ENCODE data around the gene LACTBL1. TPM values are rescaled to one million over a fixed set of nuclear protein-coding genes. Genes with fewer than 3 reads are reported as not detected.
"Not testable (repeated sequence)": the region's sequence is repeated elsewhere in the genome, so short reads cannot be mapped to it uniquely, and the experiment has no call there.

LACTBL1 gene
- total RNA-seq, 2 experiments from 2014 or later, result not detected

DNA sequence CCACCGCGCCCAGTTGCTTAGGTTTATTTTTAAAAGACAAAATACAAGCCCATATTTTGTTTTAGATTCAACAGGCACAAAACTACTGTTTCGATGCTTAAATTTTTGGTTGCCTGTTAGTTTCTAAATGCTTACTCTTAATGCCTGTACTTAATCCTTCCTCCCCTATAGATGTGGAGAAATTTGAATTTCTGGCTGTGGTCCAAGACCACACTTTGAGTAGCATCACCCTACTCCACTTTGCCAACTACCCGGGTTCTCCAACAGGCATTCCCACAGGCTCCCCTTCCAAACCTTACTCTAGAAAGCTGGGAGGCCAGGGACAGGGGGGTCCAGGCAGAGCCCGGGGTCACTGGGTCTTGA, 20.0 kb downstream of the LACTBL1 start:
- ChIA-PET POLR2A (no interaction called here), CTCF (ENCODE audit: unreplicated experiment) (no interaction called here)
- H3K4me3 ChIP-seq (ENCODE audit: low read depth, low read length, poor library complexity, severe bottlenecking), result no peak overlapping the region
- H3K4me1 ChIP-seq (ENCODE audit: insufficient read depth, low read length, poor library complexity, severe bottlenecking), result no peaks in the 10 kb centered on the region
- H2AFZ ChIP-seq (ENCODE audit: low read length), result no peak overlapping the region
- H3K27ac ChIP-seq (ENCODE audit: low read depth, low read length, poor library complexity, severe bottlenecking), result no peak overlapping the region
- no peaks in the 10 kb centered on the region for H3K36me3 ChIP-seq (ENCODE audit: insufficient read depth, low read length)
- TF ChIP-seq, protein P1, sequence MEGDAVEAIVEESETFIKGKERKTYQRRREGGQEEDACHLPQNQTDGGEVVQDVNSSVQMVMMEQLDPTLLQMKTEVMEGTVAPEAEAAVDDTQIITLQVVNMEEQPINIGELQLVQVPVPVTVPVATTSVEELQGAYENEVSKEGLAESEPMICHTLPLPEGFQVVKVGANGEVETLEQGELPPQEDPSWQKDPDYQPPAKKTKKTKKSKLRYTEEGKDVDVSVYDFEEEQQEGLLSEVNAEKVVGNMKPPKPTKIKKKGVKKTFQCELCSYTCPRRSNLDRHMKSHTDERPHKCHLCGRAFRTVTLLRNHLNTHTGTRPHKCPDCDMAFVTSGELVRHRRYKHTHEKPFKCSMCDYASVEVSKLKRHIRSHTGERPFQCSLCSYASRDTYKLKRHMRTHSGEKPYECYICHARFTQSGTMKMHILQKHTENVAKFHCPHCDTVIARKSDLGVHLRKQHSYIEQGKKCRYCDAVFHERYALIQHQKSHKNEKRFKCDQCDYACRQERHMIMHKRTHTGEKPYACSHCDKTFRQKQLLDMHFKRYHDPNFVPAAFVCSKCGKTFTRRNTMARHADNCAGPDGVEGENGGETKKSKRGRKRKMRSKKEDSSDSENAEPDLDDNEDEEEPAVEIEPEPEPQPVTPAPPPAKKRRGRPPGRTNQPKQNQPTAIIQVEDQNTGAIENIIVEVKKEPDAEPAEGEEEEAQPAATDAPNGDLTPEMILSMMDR (conservative IDR thresholded peaks at IDR 0.05; ENCODE audit: low read length), result no peak
- no peak for TF ChIP-seq EZH2phosphoT487 (IDR thresholded peaks at IDR 0.05; ENCODE audit: borderline replicate concordance, low read depth, low read length)
- H4K20me1 ChIP-seq (ENCODE audit: insufficient read depth, low read length), result no peaks in the 10 kb centered on the region
- no peaks in the 10 kb centered on the region for H3K79me2 ChIP-seq (ENCODE audit: insufficient read depth, low read depth, low read length)
- no peak for DNase-seq (ENCODE audit: low spot score)
- no peak overlapping the region for H3K4me2 ChIP-seq (ENCODE audit: low read length)
- no peaks in the 10 kb centered on the region for H3K9me2 ChIP-seq (ENCODE audit: insufficient read depth, low read length)
- H3K9me3 ChIP-seq (ENCODE audit: low read length), result no peaks in the 10 kb centered on the region
- no TSS peak for BruUV-seq (replicated peaks)
- intact Hi-C loops (cut with micrococcal nuclease; ENCODE audit: unreplicated experiment), result no loop called here

DNA sequence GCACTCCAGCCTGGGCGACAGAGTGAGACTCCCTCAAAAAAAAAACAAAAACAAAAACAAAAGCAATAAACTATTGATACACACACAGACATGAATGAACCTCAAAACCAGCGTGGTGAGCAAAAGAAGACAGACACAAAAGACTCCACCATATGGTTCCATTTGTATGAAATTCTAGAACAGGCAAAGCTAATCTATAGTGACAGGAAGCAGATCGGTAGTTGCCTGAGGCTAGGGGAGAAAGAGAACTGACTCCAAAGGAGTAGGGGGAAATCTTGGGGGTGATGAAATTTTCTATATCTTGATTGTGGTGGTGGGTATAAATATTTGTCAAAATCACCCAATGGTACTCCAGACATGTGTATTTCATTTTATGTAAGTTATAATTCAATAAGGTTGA, 20.9 kb downstream of the LACTBL1 start:
- no peak overlapping the region for H3K4me3 ChIP-seq (ENCODE audit: low read depth, low read length, poor library complexity, severe bottlenecking)
- H3K4me1 ChIP-seq (ENCODE audit: insufficient read depth, low read length, poor library complexity, severe bottlenecking), result no peaks in the 10 kb centered on the region
- H3K4me2 ChIP-seq (ENCODE audit: low read length), result no peak overlapping the region
- no TSS peak for BruUV-seq (replicated peaks)
- TF ChIP-seq, protein P1 (conservative IDR thresholded peaks at IDR 0.05; ENCODE audit: low read length), result no peak
- TF ChIP-seq EZH2phosphoT487 (IDR thresholded peaks at IDR 0.05; ENCODE audit: borderline replicate concordance, low read depth, low read length), result no peak
- H3K9me2 ChIP-seq (ENCODE audit: insufficient read depth, low read length), result no peaks in the 10 kb centered on the region
- H4K20me1 ChIP-seq (ENCODE audit: insufficient read depth, low read length), result no peaks in the 10 kb centered on the region
- no peak overlapping the region for H2AFZ ChIP-seq (ENCODE audit: low read length)
- no peaks in the 10 kb centered on the region for H3K9me3 ChIP-seq (ENCODE audit: low read length)
- intact Hi-C loops (cut with micrococcal nuclease; ENCODE audit: unreplicated experiment), result no loop called here
- no peak for DNase-seq (ENCODE audit: low spot score)
- ChIA-PET CTCF (ENCODE audit: unreplicated experiment) (no interaction called here), POLR2A (no interaction called here)
- no peaks in the 10 kb centered on the region for H3K36me3 ChIP-seq (ENCODE audit: insufficient read depth, low read length)
- H3K79me2 ChIP-seq (ENCODE audit: insufficient read depth, low read depth, low read length), result no peaks in the 10 kb centered on the region
- H3K27ac ChIP-seq (ENCODE audit: low read depth, low read length, poor library complexity, severe bottlenecking), result no peak overlapping the region

DNA sequence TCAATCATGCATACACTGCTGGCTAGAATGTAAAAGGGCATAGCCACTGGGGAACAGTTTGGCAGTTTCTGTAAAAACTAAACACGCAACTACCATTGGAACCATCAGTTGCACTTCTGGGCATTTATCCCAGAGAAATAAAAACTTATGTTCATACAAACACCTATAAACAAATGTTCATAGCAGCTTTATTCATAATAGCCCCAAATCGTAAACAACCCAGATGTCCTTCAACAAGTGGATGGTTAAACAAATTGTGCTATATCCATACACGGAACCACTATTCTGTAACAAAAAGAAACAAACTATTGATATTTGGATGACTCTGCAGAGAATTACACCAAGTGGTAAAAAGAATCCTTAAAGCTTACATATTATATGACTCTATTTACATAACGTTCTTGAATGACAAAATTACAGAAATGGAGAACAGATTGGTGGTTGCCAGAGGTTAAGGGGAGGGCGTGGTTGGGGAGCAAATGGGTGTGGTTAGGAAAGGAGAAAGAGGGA, 22.8 kb downstream of the LACTBL1 start:
- TF ChIP-seq, protein P1 (conservative IDR thresholded peaks at IDR 0.05; ENCODE audit: low read length), result no peak
- TF ChIP-seq EZH2phosphoT487 (IDR thresholded peaks at IDR 0.05; ENCODE audit: borderline replicate concordance, low read depth, low read length), result no peak
- no peaks in the 10 kb centered on the region for H3K79me2 ChIP-seq (ENCODE audit: insufficient read depth, low read depth, low read length)
- no peak overlapping the region for H2AFZ ChIP-seq (ENCODE audit: low read length)
- CTCF ChIA-PET (ENCODE audit: unreplicated experiment), result no interaction called here
- no peak overlapping the region for H3K4me3 ChIP-seq (ENCODE audit: low read depth, low read length, poor library complexity, severe bottlenecking)
- H3K4me2 ChIP-seq (ENCODE audit: low read length), result no peak overlapping the region
- no peak overlapping the region for H3K27ac ChIP-seq (ENCODE audit: low read depth, low read length, poor library complexity, severe bottlenecking)
- H3K9me2 ChIP-seq (ENCODE audit: insufficient read depth, low read length), result no peaks in the 10 kb centered on the region
- no peak for DNase-seq (ENCODE audit: low spot score)
- no peaks in the 10 kb centered on the region for H3K36me3 ChIP-seq (ENCODE audit: insufficient read depth, low read length)
- no peaks in the 10 kb centered on the region for H3K9me3 ChIP-seq (ENCODE audit: low read length)
- intact Hi-C loops (cut with micrococcal nuclease; ENCODE audit: unreplicated experiment), result no loop called here
- no TSS peak for BruUV-seq (replicated peaks)
- H3K4me1 ChIP-seq (ENCODE audit: insufficient read depth, low read length, poor library complexity, severe bottlenecking), result no peaks in the 10 kb centered on the region
- POLR2A ChIA-PET, result no interaction called here
- H4K20me1 ChIP-seq (ENCODE audit: insufficient read depth, low read length), result no peaks in the 10 kb centered on the region

DNA sequence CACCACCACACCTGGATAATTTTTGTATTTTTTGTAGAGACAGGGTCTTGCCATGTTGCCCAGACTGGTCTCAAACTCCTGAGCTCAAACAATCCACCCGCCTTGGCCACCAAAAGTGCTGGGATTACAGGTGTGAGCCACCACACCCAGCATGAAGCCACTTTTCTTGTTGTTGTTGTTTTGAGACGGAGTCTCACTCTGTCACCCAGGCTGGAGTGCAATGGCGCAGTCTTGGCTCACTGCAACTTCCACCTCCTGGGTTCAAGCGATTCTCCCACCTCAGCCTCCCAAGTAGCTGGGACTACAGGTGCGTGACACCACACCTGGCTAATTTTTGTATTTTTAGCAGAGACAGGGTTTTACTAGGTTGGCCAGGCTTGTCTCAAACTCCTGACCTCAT, 27.5 kb downstream of the LACTBL1 start:
- POLR2A ChIA-PET, result interaction anchor here (0.7 kb wide), 1 partner anchor 518 kb away, joined by 3 read pairs; no protein-coding TSS in a partner anchor
- intact Hi-C loops (cut with micrococcal nuclease; ENCODE audit: unreplicated experiment); BruUV-seq (replicated peaks); CTCF ChIA-PET (ENCODE audit: unreplicated experiment); H3K4me2 ChIP-seq (ENCODE audit: low read length); DNase-seq (ENCODE audit: low spot score); H2AFZ ChIP-seq (ENCODE audit: low read length); H3K9me3 ChIP-seq (ENCODE audit: low read length); H3K79me2 ChIP-seq (ENCODE audit: insufficient read depth, low read depth, low read length); H3K9me2 ChIP-seq (ENCODE audit: insufficient read depth, low read length); H3K4me1 ChIP-seq (ENCODE audit: insufficient read depth, low read length, poor library complexity, severe bottlenecking); H3K27ac ChIP-seq (ENCODE audit: low read depth, low read length, poor library complexity, severe bottlenecking); H3K4me3 ChIP-seq (ENCODE audit: low read depth, low read length, poor library complexity, severe bottlenecking); H3K36me3 ChIP-seq (ENCODE audit: insufficient read depth, low read length); H4K20me1 ChIP-seq (ENCODE audit: insufficient read depth, low read length): not testable (repeated sequence)
